Astrocyte (in vitro differentiated cells and primary cell): ENCODE measurements around the gene MNAT1. TPM values are rescaled to one million over a fixed set of nuclear protein-coding genes. Genes with fewer than 3 reads are reported as not detected.

Experiments
- DNase-seq: peaks from one replicate; pipeline ENCODE4 v3.0.0-alpha.2; 2010; ENCODE audit warnings: low read depth
- FAIRE-seq: peaks from 2 replicates; lab custom pipeline; 2011; peaks lifted over from hg19 to GRCh38; lab: Jason Lieb, UNC
- H2AFZ ChIP-seq: 2 replicates; pipeline ENCODE4 v1.6.0; 2012; ENCODE audit warnings: low read depth, low read length, inconsistent platforms
- H3K27ac ChIP-seq: 2 replicates; pipeline ENCODE4 v1.5.1; 2011; ENCODE audit warnings: low read depth, low read length, inconsistent platforms
- H3K27me3 ChIP-seq: 2 replicates; pipeline ENCODE4 v1.6.0; 2011; ENCODE audit warnings: low read length, inconsistent platforms; ENCODE audit not compliant: insufficient read depth
- H3K36me3 ChIP-seq: 2 replicates; pipeline ENCODE4 v1.5.1; 2011; ENCODE audit warnings: low read length, inconsistent platforms; ENCODE audit not compliant: insufficient read depth
- H3K4me1 ChIP-seq: 2 replicates; pipeline ENCODE4 v1.5.1; 2011; ENCODE audit warnings: low read length, inconsistent platforms; ENCODE audit not compliant: insufficient read depth
- H3K4me2 ChIP-seq: 2 replicates; pipeline ENCODE4 v1.6.0; 2012; ENCODE audit warnings: low read length, inconsistent platforms
- H3K4me3 ChIP-seq: 2 replicates; pipeline ENCODE4 v1.5.1; 2011; ENCODE audit warnings: low read depth, mild to moderate bottlenecking, low read length, inconsistent platforms; ENCODE audit not compliant: insufficient read depth
- H3K79me2 ChIP-seq: 2 replicates; pipeline ENCODE4 v1.6.0; 2012; ENCODE audit warnings: mild to moderate bottlenecking, low read length, inconsistent platforms; ENCODE audit not compliant: insufficient read depth
- H3K9ac ChIP-seq: 2 replicates; pipeline ENCODE4 v1.6.0; 2012; ENCODE audit warnings: mild to moderate bottlenecking, low read length, inconsistent platforms
- H3K9me3 ChIP-seq: 2 replicates; pipeline ENCODE4 v1.5.1; 2012; ENCODE audit warnings: low read depth, mild to moderate bottlenecking, low read length, inconsistent platforms; ENCODE audit not compliant: insufficient read depth
- H4K20me1 ChIP-seq: 2 replicates; pipeline ENCODE4 v1.6.0; 2012; ENCODE audit warnings: low read length, inconsistent platforms; ENCODE audit not compliant: insufficient read depth
- H3K27ac Mint-ChIP-seq: one replicate; pipeline ENCODE4 v1.8.0; 2021; ENCODE audit warnings: mild to moderate bottlenecking, mixed read lengths; ENCODE audit not compliant: unreplicated experiment
- H3K27me3 Mint-ChIP-seq: one replicate; pipeline ENCODE4 v1.8.0; 2021; ENCODE audit warnings: low read depth, mixed read lengths; ENCODE audit not compliant: unreplicated experiment
- H3K36me3 Mint-ChIP-seq: one replicate; pipeline ENCODE4 v1.8.0; 2021; ENCODE audit warnings: low read depth, mixed read lengths; ENCODE audit not compliant: unreplicated experiment
- H3K4me1 Mint-ChIP-seq: one replicate; pipeline ENCODE4 v1.8.0; 2021; ENCODE audit warnings: low read depth, mixed read lengths; ENCODE audit not compliant: unreplicated experiment
- H3K4me3 Mint-ChIP-seq: one replicate; pipeline ENCODE4 v1.8.0; 2021; ENCODE audit warnings: mild to moderate bottlenecking, moderate library complexity, mixed read lengths; ENCODE audit not compliant: unreplicated experiment
- H3K9me3 Mint-ChIP-seq: one replicate; pipeline ENCODE4 v1.8.0; 2021; ENCODE audit warnings: mild to moderate bottlenecking, mixed read lengths; ENCODE audit not compliant: unreplicated experiment
- EZH2 ChIP-seq: IDR thresholded peaks from 2 replicates; pipeline ENCODE4 v1.6.1; 2012; ENCODE audit warnings: mild to moderate bottlenecking, low read length, inconsistent platforms; ENCODE audit not compliant: insufficient read depth
- total RNA-seq: library from RNA; stranded (reverse); gene quantifications from 2 replicates; pipeline ENCODE4 v1.2.1, GENCODE V29; 2021
- TF ChIP-seq, protein P1 (sequence below): IDR thresholded peaks from 2 replicates; pipeline ENCODE4 v1.5.1; 2011; ENCODE audit warnings: low read depth, mild to moderate bottlenecking, inconsistent platforms, low read length, moderate library complexity; ENCODE audit not compliant: insufficient read depth

Gene MNAT1
- total RNA-seq, 1 donor from 2014 or later = 36.0 TPM

DNA sequence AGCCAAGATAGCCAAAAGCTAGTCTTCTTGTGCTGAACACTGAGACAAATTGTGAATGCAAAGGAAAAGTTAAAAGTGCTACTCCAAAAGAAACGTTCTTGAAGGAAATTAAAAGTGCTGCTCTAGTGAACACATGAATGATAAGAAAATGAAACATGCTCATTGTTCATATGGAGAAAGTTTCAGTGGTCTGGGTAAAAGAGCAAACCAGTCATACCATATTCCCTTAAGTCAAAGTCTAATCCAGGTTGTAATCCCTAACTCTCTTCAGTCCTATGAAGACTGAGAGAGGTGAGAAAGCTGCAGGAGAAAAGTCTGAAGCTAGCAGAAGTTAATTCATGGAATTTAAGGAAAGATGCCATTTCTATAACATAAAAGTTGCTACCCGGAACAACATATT lies 121.5 kb downstream of the MNAT1 start:
- no peak overlapping the region for H3K4me2 ChIP-seq
- H3K4me3 ChIP-seq = no peak overlapping the region
- H3K4me1 ChIP-seq = no peaks in the 10 kb centered on the region
- Mint-ChIP-seq H3K36me3 (peaks cover 38% of the 10 kb centered on the region), H3K4me1 (no peaks in the 10 kb centered on the region), H3K9me3 (peaks cover 10% of the 10 kb centered on the region), H3K27me3 (no peaks in the 10 kb centered on the region), H3K27ac (no peak overlapping the region), H3K4me3 (no peak overlapping the region)
- peaks cover 3% of the 10 kb centered on the region for H3K79me2 ChIP-seq
- H4K20me1 ChIP-seq = no peaks in the 10 kb centered on the region
- TF ChIP-seq, protein P1, sequence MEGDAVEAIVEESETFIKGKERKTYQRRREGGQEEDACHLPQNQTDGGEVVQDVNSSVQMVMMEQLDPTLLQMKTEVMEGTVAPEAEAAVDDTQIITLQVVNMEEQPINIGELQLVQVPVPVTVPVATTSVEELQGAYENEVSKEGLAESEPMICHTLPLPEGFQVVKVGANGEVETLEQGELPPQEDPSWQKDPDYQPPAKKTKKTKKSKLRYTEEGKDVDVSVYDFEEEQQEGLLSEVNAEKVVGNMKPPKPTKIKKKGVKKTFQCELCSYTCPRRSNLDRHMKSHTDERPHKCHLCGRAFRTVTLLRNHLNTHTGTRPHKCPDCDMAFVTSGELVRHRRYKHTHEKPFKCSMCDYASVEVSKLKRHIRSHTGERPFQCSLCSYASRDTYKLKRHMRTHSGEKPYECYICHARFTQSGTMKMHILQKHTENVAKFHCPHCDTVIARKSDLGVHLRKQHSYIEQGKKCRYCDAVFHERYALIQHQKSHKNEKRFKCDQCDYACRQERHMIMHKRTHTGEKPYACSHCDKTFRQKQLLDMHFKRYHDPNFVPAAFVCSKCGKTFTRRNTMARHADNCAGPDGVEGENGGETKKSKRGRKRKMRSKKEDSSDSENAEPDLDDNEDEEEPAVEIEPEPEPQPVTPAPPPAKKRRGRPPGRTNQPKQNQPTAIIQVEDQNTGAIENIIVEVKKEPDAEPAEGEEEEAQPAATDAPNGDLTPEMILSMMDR = no peak
- TF ChIP-seq EZH2 = no peak
- H2AFZ ChIP-seq = no peak overlapping the region
- H3K9ac ChIP-seq = no peak overlapping the region
- H3K27ac ChIP-seq = no peak overlapping the region
- no peaks in the 10 kb centered on the region for H3K9me3 ChIP-seq
- FAIRE-seq (no peak), DNase-seq (no peak)
- H3K27me3 ChIP-seq = no peaks in the 10 kb centered on the region
- H3K36me3 ChIP-seq = no peaks in the 10 kb centered on the region

DNA sequence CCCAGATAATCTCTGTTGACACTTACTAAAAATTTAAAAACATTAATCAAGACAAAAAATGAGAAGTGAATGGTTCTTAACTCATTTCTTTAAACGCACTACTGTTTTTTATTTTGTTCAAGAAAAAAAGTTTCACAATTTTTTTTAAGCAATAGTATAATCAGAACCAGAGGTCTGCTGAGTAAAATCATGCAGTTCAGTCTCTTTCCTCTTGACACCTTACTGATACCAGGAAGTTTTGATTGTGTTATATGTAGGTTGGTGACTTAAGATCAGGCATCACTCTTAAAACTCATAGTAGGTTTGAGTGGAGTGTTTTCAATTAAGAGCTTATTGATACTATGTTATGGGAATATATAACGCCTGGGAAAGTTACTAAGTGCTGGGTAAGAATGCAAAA lies 125.0 kb downstream of the MNAT1 start:
- no peak overlapping the region for H3K4me3 Mint-ChIP-seq
- no peak overlapping the region for H2AFZ ChIP-seq
- no peaks in the 10 kb centered on the region for H3K27me3 Mint-ChIP-seq
- no peaks in the 10 kb centered on the region for H3K27me3 ChIP-seq
- peaks cover 2% of the 10 kb centered on the region for H3K9me3 Mint-ChIP-seq
- FAIRE-seq = no peak
- H3K4me1 ChIP-seq = no peaks in the 10 kb centered on the region
- no peak for TF ChIP-seq EZH2
- TF ChIP-seq, protein P1 = no peak
- no peak overlapping the region for H3K4me2 ChIP-seq
- H3K36me3 Mint-ChIP-seq = peaks cover 25% of the 10 kb centered on the region
- no peaks in the 10 kb centered on the region for H3K9me3 ChIP-seq
- H3K36me3 ChIP-seq = no peaks in the 10 kb centered on the region
- H3K27ac ChIP-seq = no peak overlapping the region
- H3K4me1 Mint-ChIP-seq = no peaks in the 10 kb centered on the region
- no peak overlapping the region for H3K4me3 ChIP-seq
- no peaks in the 10 kb centered on the region for H4K20me1 ChIP-seq
- H3K27ac Mint-ChIP-seq = no peak overlapping the region
- no peak for DNase-seq
- H3K79me2 ChIP-seq = peaks cover 3% of the 10 kb centered on the region
- H3K9ac ChIP-seq = no peak overlapping the region

DNA sequence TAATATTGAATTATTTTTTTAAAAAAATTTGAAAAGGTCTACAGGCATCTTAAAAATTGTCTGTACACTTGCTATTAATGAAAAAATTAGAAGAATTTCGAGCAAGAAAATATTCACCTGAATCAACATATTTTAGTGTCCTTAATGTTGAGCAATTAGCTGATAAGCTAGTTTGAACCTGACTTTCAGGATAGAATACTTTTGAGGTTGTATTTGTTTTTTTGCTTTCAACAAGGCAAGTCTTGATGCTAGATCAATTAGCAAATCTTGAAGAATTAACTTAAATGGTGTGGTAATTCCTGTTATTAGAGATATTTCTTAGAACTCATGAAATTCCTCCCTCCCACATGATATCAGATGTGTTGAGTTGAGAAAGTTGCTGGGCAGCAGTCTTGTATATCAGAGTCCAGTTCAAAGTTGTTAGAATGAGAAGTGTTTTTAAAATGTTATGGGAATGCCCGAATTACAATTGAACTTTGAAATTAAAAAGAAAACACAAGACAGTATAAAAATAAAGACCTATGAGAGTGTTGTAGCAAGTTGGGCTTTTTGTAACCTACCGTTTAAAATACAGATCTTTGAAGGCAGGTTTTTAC lies 127.1 kb downstream of the MNAT1 start:
- DNase-seq = no peak
- H3K4me3 ChIP-seq = no peak overlapping the region
- no peaks in the 10 kb centered on the region for H3K4me1 ChIP-seq
- H3K79me2 ChIP-seq = peaks cover 3% of the 10 kb centered on the region
- H3K4me2 ChIP-seq = no peak overlapping the region
- H3K27me3 ChIP-seq = no peaks in the 10 kb centered on the region
- peaks cover 4% of the 10 kb centered on the region for H4K20me1 ChIP-seq
- no peak overlapping the region for H3K9ac ChIP-seq
- no peak overlapping the region for H2AFZ ChIP-seq
- no peaks in the 10 kb centered on the region for H3K9me3 Mint-ChIP-seq
- no peak overlapping the region for H3K4me3 Mint-ChIP-seq
- no peaks in the 10 kb centered on the region for H3K36me3 ChIP-seq
- H3K27me3 Mint-ChIP-seq = no peaks in the 10 kb centered on the region
- no peaks in the 10 kb centered on the region for H3K9me3 ChIP-seq
- H3K4me1 Mint-ChIP-seq = no peaks in the 10 kb centered on the region
- no peak overlapping the region for H3K27ac Mint-ChIP-seq
- no peak for TF ChIP-seq EZH2
- TF ChIP-seq, protein P1 = no peak
- H3K36me3 Mint-ChIP-seq = peaks cover 11% of the 10 kb centered on the region
- no peak for FAIRE-seq
- H3K27ac ChIP-seq = no peak overlapping the region
